Fibroblast of lung (primary cell): ENCODE data around the gene ZNF681. TPM values are rescaled to one million over a fixed set of nuclear protein-coding genes. Genes with fewer than 3 reads are reported as not detected.

ENCODE experiments used
- DNase-seq, 2 donors: peaks; one replicate each; pipeline versions ENCODE4 v3.0.0 to v3.0.0-alpha.2; 2010; ENCODE audit warnings: low read depth in 2 of 2
- H2AFZ ChIP-seq: 2 replicates; pipeline ENCODE4 v1.5.1; 2012; ENCODE audit warnings: low read length, control low read depth, inconsistent platforms
- H3K27ac ChIP-seq: 2 replicates; pipeline ENCODE4 v1.5.1; 2011; ENCODE audit warnings: low read length, control low read depth; ENCODE audit not compliant: insufficient read depth
- H3K27me3 ChIP-seq: 2 replicates; pipeline ENCODE4 v1.5.1; 2011; ENCODE audit warnings: mild to moderate bottlenecking, low read length; ENCODE audit not compliant: control insufficient read depth, insufficient read depth
- H3K36me3 ChIP-seq: 2 replicates; pipeline ENCODE4 v1.5.1; 2011; ENCODE audit warnings: low read length; ENCODE audit not compliant: control insufficient read depth, insufficient read depth
- H3K4me1 ChIP-seq: 2 replicates; pipeline ENCODE4 v1.5.1; 2011; ENCODE audit warnings: low read length; ENCODE audit not compliant: control insufficient read depth, insufficient read depth; ENCODE audit errors: extremely low read depth
- H3K4me2 ChIP-seq: 2 replicates; pipeline ENCODE4 v1.5.1; 2011; ENCODE audit warnings: low read length, control low read depth; ENCODE audit not compliant: insufficient read depth; ENCODE audit errors: extremely low read depth
- H3K4me3 ChIP-seq, 4 experiments: fragments of 200-600 bp in 1 of 4; sonication (generic) in 1 of 4; replicated peaks in 1 of 4; 2 replicates each; pipeline ENCODE4 v1.5.1; 2011 to 2016; ENCODE audit warnings: low read length in 4 of 4, low read depth in 3 of 4, mild to moderate bottlenecking in 3 of 4, control low read depth in 2 of 4, inconsistent platforms in 1 of 4, mixed read lengths in 1 of 4; ENCODE audit not compliant: insufficient read depth in 1 of 4; ENCODE audit errors: control extremely low read depth in 1 of 4
- H3K79me2 ChIP-seq: 2 replicates; pipeline ENCODE4 v1.5.1; 2012; ENCODE audit warnings: mild to moderate bottlenecking, low read length, inconsistent platforms; ENCODE audit not compliant: control insufficient read depth, insufficient read depth
- H3K9ac ChIP-seq: 2 replicates; pipeline ENCODE4 v1.5.1; 2011; ENCODE audit warnings: mild to moderate bottlenecking, low read length, control low read depth; ENCODE audit not compliant: insufficient read depth
- H3K9me3 ChIP-seq: 2 replicates; pipeline ENCODE4 v1.5.1; 2012; ENCODE audit warnings: low read depth, low read length; ENCODE audit not compliant: control insufficient read depth, insufficient read depth
- H4K20me1 ChIP-seq: 2 replicates; pipeline ENCODE4 v1.5.1; 2011; ENCODE audit warnings: low read length; ENCODE audit not compliant: control insufficient read depth, insufficient read depth; ENCODE audit errors: extremely low read depth
- CTCF ChIP-seq, 2 donors: IDR thresholded peaks in 1 of 2; conservative IDR thresholded peaks in 1 of 2; 1 replicate in 1 of 2; 2 replicates in 1 of 2; pipeline ENCODE4 v1.5.1; 2011 to 2012; ENCODE audit warnings: low read length in 2 of 2, control low read depth in 1 of 2, inconsistent platforms in 1 of 2, low read depth in 1 of 2, mild to moderate bottlenecking in 1 of 2
- EZH2 ChIP-seq: IDR thresholded peaks from 2 replicates; pipeline ENCODE4 v1.5.1; 2012; ENCODE audit warnings: low read length, control low read depth, mild to moderate bottlenecking; ENCODE audit errors: missing control alignments
- polyA minus RNA-seq: library from RNA; depleted of rRNA, polyadenylated mRNA; stranded (reverse); fragments of >200 nt; gene quantifications from 2 replicates; pipeline ENCODE4 v1.2.3, GENCODE V29; 2011; ENCODE audit warnings: low replicate concordance
- polyA plus RNA-seq, 2 donors: library from polyadenylated mRNA; depleted of rRNA in 1 of 2; stranded (reverse) in 1 of 2; unstranded in 1 of 2; fragments of >200 nt; gene quantifications; 2 replicates each; pipeline ENCODE4 v1.2.1, GENCODE V29; 2011 to 2012; ENCODE audit warnings: missing spikeins in 1 of 2
- total RNA-seq: library from RNA; depleted of rRNA; stranded (reverse); fragments of >200 nt; gene quantifications from 2 replicates; pipeline ENCODE4 v1.2.1, GENCODE V29; 2014

ZNF681 gene
- 0.51 and 0.66 TPM in 2 replicates for total RNA-seq
- 0.43 and 0.47 TPM in 2 replicates for polyA plus RNA-seq
- polyA plus RNA-seq (2012), result 0.19 and 0.32 TPM in 2 replicates
- 0.07 TPM in 1 of 2 replicates, not detected in the other for polyA minus RNA-seq

DNA sequence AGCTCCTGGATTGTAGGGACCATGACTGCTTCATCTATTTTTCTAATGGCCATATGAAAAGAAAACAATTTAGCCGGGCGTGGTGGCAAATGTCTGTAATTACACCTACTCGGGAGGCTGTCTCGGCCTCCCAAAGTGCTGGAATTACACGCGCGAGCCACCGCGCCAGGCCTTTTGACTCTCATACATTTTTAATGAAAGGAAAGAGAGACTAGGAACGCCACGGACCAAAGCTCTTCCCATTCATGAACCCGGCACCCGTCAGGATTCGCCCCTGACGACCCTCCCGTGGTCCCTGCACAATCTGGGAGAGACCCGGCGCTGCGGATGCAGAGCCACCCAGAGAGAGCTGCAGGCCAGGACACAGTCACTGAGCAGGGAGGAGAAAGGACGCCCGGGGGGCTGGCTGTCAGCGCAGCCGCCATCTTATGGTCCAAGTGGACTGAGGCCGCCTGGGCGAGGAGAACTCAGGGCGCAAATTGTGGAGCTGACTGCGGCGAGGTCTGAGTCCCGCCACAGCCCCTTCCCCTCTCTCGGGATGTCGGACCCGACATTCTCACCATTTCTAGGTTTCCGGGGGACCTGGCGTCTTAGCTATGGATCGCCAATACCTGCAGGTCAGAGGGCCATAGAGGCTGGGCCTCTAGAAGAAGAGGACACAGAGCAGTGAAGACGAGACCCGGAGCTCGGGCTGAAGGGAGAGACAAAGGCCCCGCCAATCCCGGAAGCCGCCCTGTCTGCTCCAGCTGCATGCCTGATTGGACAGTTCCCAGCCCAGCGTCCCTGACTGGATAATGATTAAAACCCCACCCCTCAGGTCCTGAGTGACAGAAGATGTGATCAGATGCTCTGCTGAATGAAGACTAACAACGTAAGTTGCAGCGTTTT is at the start of gene ZNF681:
TSS of gene ZNF681 (minus strand) at position 705 of the 888 bp plus-strand sequence. CDS start at position 563, 142 bp downstream.
- H3K27me3 ChIP-seq, result no peaks in the 10 kb centered on the region
- H3K4me3 ChIP-seq, result peak within 1 kb of the TSS; percentile 76 to 84 (median 81)
- TF ChIP-seq EZH2 (no peak), CTCF (conservative IDR thresholded peaks at IDR 0.05 in 1 of 2, IDR thresholded peaks at IDR 0.05 in 1 of 2; ENCODE audit: low read depth in 1 of 2, low read length in 2 of 2) (no peak)
- H3K4me2 ChIP-seq, result peak within 1 kb of the TSS; percentile 54
- DNase-seq, result peak; percentile 90 to 92
- H3K79me2 ChIP-seq, result no peaks in the 10 kb centered on the region
- H3K9ac ChIP-seq, result peak within 1 kb of the TSS; percentile 76
- no peaks in the 10 kb centered on the region for H3K9me3 ChIP-seq
- peak within 1 kb of the TSS; percentile 91 for H2AFZ ChIP-seq
- no peaks in the 10 kb centered on the region for H3K36me3 ChIP-seq
- H3K4me1 ChIP-seq, result no peaks in the 10 kb centered on the region
- peak within 1 kb of the TSS; percentile 77 for H3K27ac ChIP-seq
- no peaks in the 10 kb centered on the region for H4K20me1 ChIP-seq

- Histone ChIP-seq H3K9me3 (no peaks in the 10 kb centered on the region), H3K4me2 (no peak overlapping the region), H2AFZ (no peak overlapping the region), H3K27ac (no peak overlapping the region), H3K79me2 (no peaks in the 10 kb centered on the region), H3K27me3 (no peaks in the 10 kb centered on the region), H4K20me1 (no peaks in the 10 kb centered on the region), H3K4me1 (no peaks in the 10 kb centered on the region), H3K4me3 (no peak overlapping the region), H3K36me3 (no peaks in the 10 kb centered on the region), H3K9ac (no peak overlapping the region)
- TF ChIP-seq CTCF (conservative IDR thresholded peaks at IDR 0.05 in 1 of 2, IDR thresholded peaks at IDR 0.05 in 1 of 2; ENCODE audit: low read depth in 1 of 2, low read length in 2 of 2), result no peak
- no peak for TF ChIP-seq EZH2
- no peak for DNase-seq
These were observed 46.0 kb upstream of the ZNF681 start for GRCh38 chr19:23804676-23805075.

GRCh38 chr19:23802290-23802689 is 43.6 kb upstream of the ZNF681 start:
- Histone ChIP-seq H3K9me3 (no peaks in the 10 kb centered on the region), H3K27me3 (no peaks in the 10 kb centered on the region), H2AFZ (no peak overlapping the region), H3K4me3 (no peak overlapping the region), H3K4me1 (no peaks in the 10 kb centered on the region), H3K4me2 (no peak overlapping the region), H3K79me2 (no peaks in the 10 kb centered on the region), H3K27ac (no peak overlapping the region), H4K20me1 (no peaks in the 10 kb centered on the region), H3K9ac (no peak overlapping the region), H3K36me3 (no peaks in the 10 kb centered on the region)
- TF ChIP-seq EZH2, result no peak
- TF ChIP-seq CTCF (conservative IDR thresholded peaks at IDR 0.05 in 1 of 2, IDR thresholded peaks at IDR 0.05 in 1 of 2; ENCODE audit: low read depth in 1 of 2, low read length in 2 of 2), result no peak
- no peak for DNase-seq
